ENCODE results near the gene USP26.
"Not testable (repeated sequence)": the region's sequence is repeated elsewhere in the genome, so short reads cannot be mapped to it uniquely, and the experiment has no call there.

USP26 gene

GRCh38 chrX:133054761-133055405 is 42.0 kb downstream of the USP26 start:
- H3K4me3 ChIP-seq (ENCODE audit: low read length): no peak overlapping the region
- no peak for DNase-seq (ENCODE audit: low read depth)
- no peak for TF ChIP-seq CTCF (IDR thresholded peaks at IDR 0.05; ENCODE audit: insufficient read depth, low read depth, low read length, missing control alignments)

GRCh38 chrX:133053861-133054598 is 42.9 kb downstream of the USP26 start:
- peak; percentile 19 for DNase-seq (ENCODE audit: low read depth)
- no peak overlapping the region for H3K4me3 ChIP-seq (ENCODE audit: low read length)

GRCh38 chrX:133048751-133049150 is 48.2 kb downstream of the USP26 start:
- TF ChIP-seq CTCF (IDR thresholded peaks at IDR 0.05; ENCODE audit: insufficient read depth, low read depth, low read length, missing control alignments): no peak
- no peak for DNase-seq (ENCODE audit: low read depth)
- no peak overlapping the region for H3K4me3 ChIP-seq (ENCODE audit: low read length)

More at GRCh38 chrX:133053861-133054598, 42.9 kb downstream of the USP26 start:
- no peak for TF ChIP-seq CTCF (IDR thresholded peaks at IDR 0.05; ENCODE audit: insufficient read depth, low read depth, low read length, missing control alignments)

GRCh38 chrX:133046601-133047000 is 50.3 kb downstream of the USP26 start:
- TF ChIP-seq CTCF (IDR thresholded peaks at IDR 0.05; ENCODE audit: insufficient read depth, low read depth, low read length, missing control alignments): no peak
- no peak overlapping the region for H3K4me3 ChIP-seq (ENCODE audit: low read length)
- DNase-seq (ENCODE audit: low read depth): no peak

GRCh38 chrX:133045986-133046385 is 50.9 kb downstream of the USP26 start:
- H3K4me3 ChIP-seq (ENCODE audit: low read length): no peak overlapping the region
- DNase-seq (ENCODE audit: low read depth): peak; percentile 50
- peak; percentile 52 for TF ChIP-seq CTCF (IDR thresholded peaks at IDR 0.05; ENCODE audit: insufficient read depth, low read depth, low read length, missing control alignments)

- not testable (repeated sequence) for H3K4me3 ChIP-seq (ENCODE audit: low read length); DNase-seq (ENCODE audit: low read depth)
These were observed 52.6 kb downstream of the USP26 start for GRCh38 chrX:133044145-133044786.

- no peak for DNase-seq (ENCODE audit: low read depth)
- no peak overlapping the region for H3K4me3 ChIP-seq (ENCODE audit: low read length)
- no peak for TF ChIP-seq CTCF (IDR thresholded peaks at IDR 0.05; ENCODE audit: insufficient read depth, low read depth, low read length, missing control alignments)
These were observed 54.6 kb downstream of the USP26 start for GRCh38 chrX:133042260-133042659.
